Measurements from ENCODE around the gene MLLT6. TPM values are rescaled to one million over a fixed set of nuclear protein-coding genes. Genes with fewer than 3 reads are reported as not detected.

The MLLT6 gene
- total RNA-seq, 1 experiment from 2014 or later: 50.6 TPM

DNA sequence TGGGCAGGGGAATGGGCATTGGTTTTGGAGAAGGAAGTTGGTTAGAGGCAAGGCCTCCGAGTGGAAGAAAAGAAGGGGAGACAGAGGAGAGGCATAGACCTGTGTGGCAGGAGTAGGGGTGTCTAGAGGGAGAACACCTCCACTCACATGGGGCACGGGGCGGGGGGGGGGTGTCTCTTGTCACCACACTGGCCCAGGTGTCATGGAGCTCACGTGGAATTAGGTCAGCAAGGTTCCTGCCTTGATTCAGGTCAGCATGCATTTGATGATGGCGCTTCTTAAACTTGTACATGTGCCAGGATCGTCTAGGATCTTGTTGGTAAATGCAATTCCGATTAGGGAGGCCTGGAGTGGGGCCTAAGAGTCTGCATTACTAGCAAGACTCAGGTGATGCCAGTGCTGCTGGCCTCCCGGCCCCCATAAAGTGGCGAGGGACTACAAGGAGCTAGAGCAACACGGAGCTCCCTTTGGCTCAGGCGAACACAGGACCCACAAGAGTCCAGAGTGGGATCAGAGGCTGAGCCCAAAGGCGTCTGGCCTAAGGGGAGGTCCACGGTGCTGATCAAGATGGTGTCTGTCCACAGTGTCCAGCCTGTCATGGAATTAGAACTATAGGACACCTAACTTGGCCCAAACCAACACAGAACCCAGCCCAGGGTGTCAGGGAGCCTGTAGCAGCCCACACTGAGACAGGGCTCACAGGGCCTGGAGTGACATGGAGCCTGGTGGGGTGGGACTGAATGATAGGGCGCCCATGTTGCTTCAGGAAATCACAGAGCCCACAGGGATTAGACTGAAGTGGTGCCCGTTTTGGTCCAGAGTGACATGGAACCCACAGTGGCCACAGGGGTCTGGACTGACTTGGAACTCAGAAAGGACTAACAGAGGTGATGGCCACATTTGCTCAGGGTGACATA, 47.0 kb upstream of the MLLT6 start:
- Histone ChIP-seq H3K36me3 (ENCODE audit: control insufficient read depth, insufficient read depth, low read length) (no peaks in the 10 kb centered on the region), H3K4me1 (ENCODE audit: control insufficient read depth, insufficient read depth, low read length) (no peaks in the 10 kb centered on the region), H3K27me3 (ENCODE audit: control insufficient read depth, insufficient read depth, low read length) (no peaks in the 10 kb centered on the region), H3K9me3 (ENCODE audit: control insufficient read depth, insufficient read depth, low read depth, low read length) (no peaks in the 10 kb centered on the region), H3K27ac (ENCODE audit: low read length) (no peak overlapping the region), H3K4me3 (ENCODE audit: low read depth in 2 of 2, low read length in 2 of 2) (no peak overlapping the region)
- CTCF ChIA-PET: no interaction called here
- BruUV-seq (replicated peaks): no TSS peak
- ATAC-seq: no peak
- TF ChIP-seq, protein P1, sequence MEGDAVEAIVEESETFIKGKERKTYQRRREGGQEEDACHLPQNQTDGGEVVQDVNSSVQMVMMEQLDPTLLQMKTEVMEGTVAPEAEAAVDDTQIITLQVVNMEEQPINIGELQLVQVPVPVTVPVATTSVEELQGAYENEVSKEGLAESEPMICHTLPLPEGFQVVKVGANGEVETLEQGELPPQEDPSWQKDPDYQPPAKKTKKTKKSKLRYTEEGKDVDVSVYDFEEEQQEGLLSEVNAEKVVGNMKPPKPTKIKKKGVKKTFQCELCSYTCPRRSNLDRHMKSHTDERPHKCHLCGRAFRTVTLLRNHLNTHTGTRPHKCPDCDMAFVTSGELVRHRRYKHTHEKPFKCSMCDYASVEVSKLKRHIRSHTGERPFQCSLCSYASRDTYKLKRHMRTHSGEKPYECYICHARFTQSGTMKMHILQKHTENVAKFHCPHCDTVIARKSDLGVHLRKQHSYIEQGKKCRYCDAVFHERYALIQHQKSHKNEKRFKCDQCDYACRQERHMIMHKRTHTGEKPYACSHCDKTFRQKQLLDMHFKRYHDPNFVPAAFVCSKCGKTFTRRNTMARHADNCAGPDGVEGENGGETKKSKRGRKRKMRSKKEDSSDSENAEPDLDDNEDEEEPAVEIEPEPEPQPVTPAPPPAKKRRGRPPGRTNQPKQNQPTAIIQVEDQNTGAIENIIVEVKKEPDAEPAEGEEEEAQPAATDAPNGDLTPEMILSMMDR (IDR thresholded peaks at IDR 0.05): no peak
- TF ChIP-seq SIN3A (IDR thresholded peaks at IDR 0.05; ENCODE audit: borderline replicate concordance, insufficient read depth, low read depth, low read length) (no peak), POLR2AphosphoS5 (IDR thresholded peaks at IDR 0.05; ENCODE audit: low read depth, low read length) (no peak), TCF7L2 (IDR thresholded peaks at IDR 0.05; ENCODE audit: low read depth, low read length) (no peak)
- TF ChIP-seq, protein P2, sequence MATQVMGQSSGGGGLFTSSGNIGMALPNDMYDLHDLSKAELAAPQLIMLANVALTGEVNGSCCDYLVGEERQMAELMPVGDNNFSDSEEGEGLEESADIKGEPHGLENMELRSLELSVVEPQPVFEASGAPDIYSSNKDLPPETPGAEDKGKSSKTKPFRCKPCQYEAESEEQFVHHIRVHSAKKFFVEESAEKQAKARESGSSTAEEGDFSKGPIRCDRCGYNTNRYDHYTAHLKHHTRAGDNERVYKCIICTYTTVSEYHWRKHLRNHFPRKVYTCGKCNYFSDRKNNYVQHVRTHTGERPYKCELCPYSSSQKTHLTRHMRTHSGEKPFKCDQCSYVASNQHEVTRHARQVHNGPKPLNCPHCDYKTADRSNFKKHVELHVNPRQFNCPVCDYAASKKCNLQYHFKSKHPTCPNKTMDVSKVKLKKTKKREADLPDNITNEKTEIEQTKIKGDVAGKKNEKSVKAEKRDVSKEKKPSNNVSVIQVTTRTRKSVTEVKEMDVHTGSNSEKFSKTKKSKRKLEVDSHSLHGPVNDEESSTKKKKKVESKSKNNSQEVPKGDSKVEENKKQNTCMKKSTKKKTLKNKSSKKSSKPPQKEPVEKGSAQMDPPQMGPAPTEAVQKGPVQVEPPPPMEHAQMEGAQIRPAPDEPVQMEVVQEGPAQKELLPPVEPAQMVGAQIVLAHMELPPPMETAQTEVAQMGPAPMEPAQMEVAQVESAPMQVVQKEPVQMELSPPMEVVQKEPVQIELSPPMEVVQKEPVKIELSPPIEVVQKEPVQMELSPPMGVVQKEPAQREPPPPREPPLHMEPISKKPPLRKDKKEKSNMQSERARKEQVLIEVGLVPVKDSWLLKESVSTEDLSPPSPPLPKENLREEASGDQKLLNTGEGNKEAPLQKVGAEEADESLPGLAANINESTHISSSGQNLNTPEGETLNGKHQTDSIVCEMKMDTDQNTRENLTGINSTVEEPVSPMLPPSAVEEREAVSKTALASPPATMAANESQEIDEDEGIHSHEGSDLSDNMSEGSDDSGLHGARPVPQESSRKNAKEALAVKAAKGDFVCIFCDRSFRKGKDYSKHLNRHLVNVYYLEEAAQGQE (IDR thresholded peaks at IDR 0.05; ENCODE audit: insufficient read depth in 1 of 2, low read depth in 2 of 2, low read length in 1 of 2): no peak
- intact Hi-C loops (cut with micrococcal nuclease; ENCODE audit: unreplicated experiment) (no loop called here), in situ Hi-C loops (cut with HindIII; ENCODE audit: low pct_unique_long_range_greater_than_20kb, low sequenced_read_pairs) (no loop called here)
- POLR2A ChIA-PET: interaction anchor here (0.7 kb wide), 1 partner anchor 124 kb away, joined by 4 read pairs; no protein-coding TSS in a partner anchor
- DNase-seq (ENCODE audit: low read depth, low spot score): no peak

DNA sequence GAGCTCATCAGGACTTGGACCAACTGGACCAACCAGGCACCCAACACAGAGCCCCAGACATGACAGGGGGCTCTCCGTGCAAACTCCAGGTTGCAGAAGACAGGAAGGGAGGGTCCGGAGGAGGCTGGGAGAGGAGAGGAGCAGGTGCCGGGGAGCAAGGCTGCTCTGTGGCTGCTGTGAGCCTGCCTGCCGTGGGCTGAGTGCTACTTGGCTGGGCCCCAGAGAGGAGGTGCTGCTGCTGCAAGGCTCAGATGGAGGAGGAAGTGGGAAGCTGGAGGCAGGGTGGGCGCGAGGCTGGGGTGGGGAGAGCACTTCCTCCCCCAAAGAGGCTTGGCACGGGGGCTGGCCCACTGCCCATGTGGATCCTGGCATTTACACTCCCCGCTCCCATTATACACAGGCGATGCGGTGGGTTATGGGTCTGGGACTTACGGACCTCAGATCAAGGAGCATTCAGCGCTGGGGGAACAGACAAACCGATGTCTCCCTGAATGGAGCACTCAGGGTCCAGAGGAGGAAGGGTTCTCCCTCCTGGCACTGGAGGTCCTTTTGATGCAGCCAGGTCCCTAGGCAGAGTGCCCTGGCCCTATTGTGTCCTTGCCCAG, 46.2 kb upstream of the MLLT6 start:
- ATAC-seq (no peak), DNase-seq (ENCODE audit: low read depth, low spot score) (no peak)
- no peak overlapping the region for H3K4me3 ChIP-seq (ENCODE audit: low read depth in 2 of 2, low read length in 2 of 2)
- no peaks in the 10 kb centered on the region for H3K36me3 ChIP-seq (ENCODE audit: control insufficient read depth, insufficient read depth, low read length)
- no peaks in the 10 kb centered on the region for H3K9me3 ChIP-seq (ENCODE audit: control insufficient read depth, insufficient read depth, low read depth, low read length)
- no TSS peak for BruUV-seq (replicated peaks)
- CTCF ChIA-PET: interaction anchor here (0.5 kb wide), 1 partner anchor 95 kb away, joined by 3 read pairs; no protein-coding TSS in a partner anchor
- POLR2A ChIA-PET: interaction anchor here (0.7 kb wide), 1 partner anchor 124 kb away, joined by 4 read pairs; no protein-coding TSS in a partner anchor
- no peaks in the 10 kb centered on the region for H3K27me3 ChIP-seq (ENCODE audit: control insufficient read depth, insufficient read depth, low read length)
- TF ChIP-seq, protein P1 (IDR thresholded peaks at IDR 0.05): no peak
- TF ChIP-seq POLR2AphosphoS5 (IDR thresholded peaks at IDR 0.05; ENCODE audit: low read depth, low read length) (no peak), TCF7L2 (IDR thresholded peaks at IDR 0.05; ENCODE audit: low read depth, low read length) (no peak), SIN3A (IDR thresholded peaks at IDR 0.05; ENCODE audit: borderline replicate concordance, insufficient read depth, low read depth, low read length) (no peak)
- TF ChIP-seq, protein P2 (IDR thresholded peaks at IDR 0.05; ENCODE audit: insufficient read depth in 1 of 2, low read depth in 2 of 2, low read length in 1 of 2): no peak
- in situ Hi-C loops (cut with HindIII; ENCODE audit: low pct_unique_long_range_greater_than_20kb, low sequenced_read_pairs) (no loop called here), intact Hi-C loops (cut with micrococcal nuclease; ENCODE audit: unreplicated experiment) (no loop called here)
- H3K4me1 ChIP-seq (ENCODE audit: control insufficient read depth, insufficient read depth, low read length): no peaks in the 10 kb centered on the region
- H3K27ac ChIP-seq (ENCODE audit: low read length): no peak overlapping the region

Measured in Panc1 (cell line).